Glomerular visceral epithelial cell (primary cell): Measurements from ENCODE around the gene RMDN2.

Experiments used
- DNase-seq: peaks from one replicate; pipeline ENCODE4 v3.0.0-alpha.2; 2016; ENCODE audit errors: extremely low spot score

Gene RMDN2

GRCh38 chr2:37925063-37925897 lies at the start of gene RMDN2:
Gene RMDN2 (plus strand): TSS chr2:37925287. CDS start chr2:37929278, 3,991 bp downstream.
- DNase-seq, result peak; percentile 94

GRCh38 chr2:37875403-37875906 lies 49.6 kb upstream of the RMDN2 start:
- DNase-seq, result no peak

- no peak for DNase-seq
Measured at GRCh38 chr2:37876227-37876626, 48.9 kb upstream of the RMDN2 start.

GRCh38 chr2:37877457-37878315 lies 47.4 kb upstream of the RMDN2 start:
- peak; percentile 57 for DNase-seq

- no peak for DNase-seq
Measured at GRCh38 chr2:37878536-37878935, 46.6 kb upstream of the RMDN2 start.

- no peak for DNase-seq
Measured at GRCh38 chr2:37880551-37880950, 44.5 kb upstream of the RMDN2 start.

GRCh38 chr2:37881397-37881796 lies 43.7 kb upstream of the RMDN2 start:
- DNase-seq, result no peak

- no peak for DNase-seq
Measured at GRCh38 chr2:37882036-37882435, 43.1 kb upstream of the RMDN2 start.

- no peak for DNase-seq
Measured at GRCh38 chr2:37883518-37883917, 41.6 kb upstream of the RMDN2 start.

- DNase-seq, result no peak
Measured at GRCh38 chr2:37885329-37885993, 39.6 kb upstream of the RMDN2 start.

GRCh38 chr2:37886745-37887144 lies 38.3 kb upstream of the RMDN2 start:
- DNase-seq, result peak; percentile 9

- DNase-seq, result no peak
Measured at GRCh38 chr2:37887286-37887685, 37.8 kb upstream of the RMDN2 start.

- DNase-seq, result peak; percentile 70
Measured at GRCh38 chr2:37890893-37891495, 34.1 kb upstream of the RMDN2 start.

GRCh38 chr2:37891846-37892435 lies 33.1 kb upstream of the RMDN2 start:
- no peak for DNase-seq

GRCh38 chr2:37892436-37893114 lies 32.5 kb upstream of the RMDN2 start:
- DNase-seq, result no peak

- DNase-seq, result no peak
Measured at GRCh38 chr2:37893327-37893726, 31.8 kb upstream of the RMDN2 start.

- DNase-seq, result no peak
Measured at GRCh38 chr2:37894047-37894446, 31.0 kb upstream of the RMDN2 start.

- DNase-seq, result no peak
Measured at GRCh38 chr2:37894601-37895000, 30.5 kb upstream of the RMDN2 start.

- DNase-seq, result no peak
Measured at GRCh38 chr2:37895140-37895539, 29.9 kb upstream of the RMDN2 start.

GRCh38 chr2:37896319-37896718 lies 28.8 kb upstream of the RMDN2 start:
- DNase-seq, result no peak

GRCh38 chr2:37897511-37897910 lies 27.6 kb upstream of the RMDN2 start:
- DNase-seq, result no peak
